Measurements from ENCODE around the gene GMPR.

- TF ChIP-seq CTCF (IDR thresholded peaks at IDR 0.05) (no peak), ZFX (IDR thresholded peaks at IDR 0.05; ENCODE audit: borderline replicate concordance) (no peak)
Observed at GRCh38 chr6:16196260-16196983, 42.0 kb upstream of the GMPR start.
